Measurements from ENCODE around the gene GPR176. TPM values are rescaled to one million over a fixed set of nuclear protein-coding genes. Genes with fewer than 3 reads are reported as not detected.

Gene GPR176
- total RNA-seq, 4 donors from 2014 or later: 1.7 to 8.4 (median 5.4) TPM

DNA sequence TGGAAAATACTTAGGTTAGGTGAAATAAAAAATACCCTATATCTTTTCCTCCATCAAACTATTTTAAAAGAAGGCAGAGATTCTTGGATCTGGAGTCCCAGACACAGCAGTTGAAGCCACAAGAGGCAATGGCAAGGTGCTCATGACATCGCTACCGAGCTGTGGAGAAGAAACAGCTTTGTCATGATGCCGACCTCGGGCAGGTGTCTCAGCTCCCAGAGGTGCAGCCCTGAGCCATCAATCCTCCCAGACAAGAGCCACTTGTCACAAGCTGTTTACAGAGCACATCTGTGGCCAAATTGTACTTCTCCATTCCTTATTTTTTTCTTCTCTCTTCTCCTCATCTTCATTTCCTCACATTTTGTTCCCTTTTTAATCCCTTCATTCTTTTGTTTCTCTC lies 50.8 kb downstream of the GPR176 start:
- TF ChIP-seq EP300 (IDR thresholded peaks at IDR 0.05): no peak
- TF ChIP-seq CTCF (IDR thresholded peaks at IDR 0.05): no peak
- no peak for TF ChIP-seq POLR2A (IDR thresholded peaks at IDR 0.05; ENCODE audit: low read depth)
- TF ChIP-seq POLR2AphosphoS5 (IDR thresholded peaks at IDR 0.05): no peak
- 69% methylated on average over 4 of the region's 4 CpGs for WGBS
- no peaks in the 10 kb centered on the region for H3K36me3 ChIP-seq
- DNase-seq (ENCODE audit: extremely low spot score): no peak
- H3K4me1 ChIP-seq: peaks cover 0 to 5% (median 0%) of the 10 kb centered on the region in 4 donors
- no peak overlapping the region for H3K4me3 ChIP-seq
- H3K27me3 ChIP-seq: no peaks in the 10 kb centered on the region
- H3K9me3 ChIP-seq: no peaks in the 10 kb centered on the region
- no peak overlapping the region for H3K27ac ChIP-seq (replicated peaks in 1 of 4)
- intact Hi-C loops (cut with DNase I): no loop called here

DNA sequence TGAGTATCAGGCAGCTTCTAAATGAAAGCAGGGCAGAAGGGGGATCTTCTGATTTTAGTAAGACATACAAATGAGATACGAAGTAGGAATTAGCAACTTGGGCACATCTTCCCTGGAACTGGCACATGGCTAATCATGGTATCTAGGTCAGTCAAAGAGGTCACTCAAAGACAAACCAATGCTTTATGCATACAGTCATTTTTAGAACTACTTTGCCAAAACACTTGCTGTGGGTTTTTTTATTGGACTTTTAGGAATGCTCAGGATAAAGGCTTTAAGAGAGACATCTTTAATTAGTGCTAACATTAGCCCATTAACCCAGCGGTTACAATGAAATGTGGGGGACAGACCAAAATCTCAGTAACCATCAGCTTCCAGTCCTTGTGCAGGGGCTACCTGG lies 51.7 kb downstream of the GPR176 start:
- intact Hi-C loops (cut with DNase I): no loop called here
- TF ChIP-seq EP300 (IDR thresholded peaks at IDR 0.05): no peak
- no peak for TF ChIP-seq CTCF (IDR thresholded peaks at IDR 0.05)
- no peak for TF ChIP-seq POLR2AphosphoS5 (IDR thresholded peaks at IDR 0.05)
- TF ChIP-seq POLR2A (IDR thresholded peaks at IDR 0.05; ENCODE audit: low read depth): no peak

GRCh38 chr15:39864116-39864515 lies 56.0 kb downstream of the GPR176 start:
- intact Hi-C loops (cut with DNase I): no loop called here
- TF ChIP-seq POLR2AphosphoS5 (IDR thresholded peaks at IDR 0.05): no peak
- no peak for TF ChIP-seq CTCF (IDR thresholded peaks at IDR 0.05)
- TF ChIP-seq EP300 (IDR thresholded peaks at IDR 0.05): no peak
- TF ChIP-seq POLR2A (IDR thresholded peaks at IDR 0.05; ENCODE audit: low read depth): no peak
- no peak overlapping the region for H3K4me3 ChIP-seq
- no peaks in the 10 kb centered on the region for H3K27me3 ChIP-seq
- H3K4me1 ChIP-seq: no peaks in the 10 kb centered on the region
- DNase-seq (ENCODE audit: extremely low spot score): no peak
- H3K9me3 ChIP-seq: no peaks in the 10 kb centered on the region
- H3K36me3 ChIP-seq: no peaks in the 10 kb centered on the region
- WGBS: 73% methylated on average over 1 of the region's 1 CpG
- H3K27ac ChIP-seq (replicated peaks in 1 of 4): no peak overlapping the region

More for the DNA sequence above, 51.7 kb downstream of the GPR176 start:
- Histone ChIP-seq H3K4me3 (no peak overlapping the region), H3K27ac (replicated peaks in 1 of 4) (no peak overlapping the region), H3K9me3 (no peaks in the 10 kb centered on the region), H3K36me3 (no peaks in the 10 kb centered on the region), H3K4me1 (peaks cover 0 to 5% (median 0%) of the 10 kb centered on the region in 4 donors), H3K27me3 (no peaks in the 10 kb centered on the region)
- no peak for DNase-seq (ENCODE audit: extremely low spot score)
- WGBS: 93% methylated on average over 2 of the region's 2 CpGs

DNA sequence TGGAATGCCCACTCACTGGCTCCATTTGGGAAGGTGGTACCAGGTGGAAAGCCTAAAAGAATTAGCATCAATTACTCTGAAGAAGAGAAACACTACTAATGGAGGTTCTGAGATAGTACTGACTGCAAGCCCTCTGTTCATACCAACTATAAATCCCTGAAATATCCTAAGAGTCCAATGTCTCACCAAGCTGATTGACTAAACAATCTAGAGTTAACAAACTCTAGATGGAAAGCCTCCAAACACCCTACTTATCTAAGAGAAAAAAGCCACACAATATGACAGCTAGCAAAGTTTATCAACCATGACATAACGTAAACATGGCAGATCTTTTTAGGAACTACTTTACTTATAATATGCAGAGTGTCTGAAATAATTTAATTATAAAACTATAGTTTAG lies 59.2 kb downstream of the GPR176 start:
- DNase-seq (ENCODE audit: extremely low spot score): no peak
- TF ChIP-seq POLR2A (IDR thresholded peaks at IDR 0.05; ENCODE audit: low read depth) (no peak), EP300 (IDR thresholded peaks at IDR 0.05) (no peak), CTCF (IDR thresholded peaks at IDR 0.05) (no peak), POLR2AphosphoS5 (IDR thresholded peaks at IDR 0.05) (no peak)
- no peaks in the 10 kb centered on the region for H3K4me1 ChIP-seq
- no peaks in the 10 kb centered on the region for H3K27me3 ChIP-seq
- WGBS: 95% methylated on average over 1 of the region's 1 CpG
- no peaks in the 10 kb centered on the region for H3K36me3 ChIP-seq
- intact Hi-C loops (cut with DNase I): no loop called here
- H3K27ac ChIP-seq (replicated peaks in 1 of 4): no peak overlapping the region
- H3K4me3 ChIP-seq: no peak overlapping the region
- no peaks in the 10 kb centered on the region for H3K9me3 ChIP-seq

DNA sequence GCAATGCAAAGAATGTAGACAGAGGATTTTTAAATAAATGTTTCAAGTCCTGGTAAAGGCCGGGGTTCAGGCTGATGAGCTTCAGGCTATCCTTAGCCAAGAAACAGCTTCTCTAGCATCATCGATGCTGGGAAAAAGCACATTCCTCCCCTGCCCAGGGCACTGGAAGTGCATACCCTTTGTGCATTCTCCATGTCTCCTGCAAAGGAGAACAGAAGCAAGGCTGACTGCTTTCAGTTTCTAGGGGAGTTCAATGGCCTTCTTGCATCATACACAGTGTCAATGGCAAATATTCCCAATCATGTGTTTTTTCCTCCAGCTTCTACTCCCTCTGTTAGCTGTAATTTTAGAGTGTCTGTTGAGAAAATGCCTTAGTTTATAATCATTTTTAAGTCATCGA lies 59.9 kb downstream of the GPR176 start:
- TF ChIP-seq CTCF (IDR thresholded peaks at IDR 0.05) (no peak), POLR2A (IDR thresholded peaks at IDR 0.05; ENCODE audit: low read depth) (no peak), POLR2AphosphoS5 (IDR thresholded peaks at IDR 0.05) (no peak), EP300 (IDR thresholded peaks at IDR 0.05) (no peak)
- 89% methylated on average over 3 of the region's 3 CpGs for WGBS

More for the DNA sequence above, 59.9 kb downstream of the GPR176 start:
- H3K9me3 ChIP-seq: no peaks in the 10 kb centered on the region
- H3K4me1 ChIP-seq: no peaks in the 10 kb centered on the region
- H3K36me3 ChIP-seq: no peaks in the 10 kb centered on the region
- intact Hi-C loops (cut with DNase I): no loop called here
- no peak overlapping the region for H3K27ac ChIP-seq (replicated peaks in 1 of 4)
- DNase-seq (ENCODE audit: extremely low spot score): no peak
- H3K4me3 ChIP-seq: no peak overlapping the region
- H3K27me3 ChIP-seq: no peaks in the 10 kb centered on the region
